Spleen (tissue), 11 donors: Measurements from ENCODE around the gene ZNF775. TPM values are rescaled to one million over a fixed set of nuclear protein-coding genes. Genes with fewer than 3 reads are reported as not detected.

ENCODE experiments used
- DNase-seq: peaks from one replicate; pipeline ENCODE4 v3.0.0-alpha.2; 2020
- H3K27ac ChIP-seq, 8 donors: fragments of 200-600 bp; sonication (generic) in 7 of 8; 1 replicate in 4 of 8; 2 replicates in 4 of 8; pipeline versions ENCODE4 v1.5.0 to v1.8.0; 2016 to 2021; ENCODE audit warnings: inconsistent platforms in 4 of 8, mild to moderate bottlenecking in 4 of 8, moderate library complexity in 1 of 8
- H3K27me3 ChIP-seq, 7 donors: fragments of 200-600 bp; sonication (generic) in 6 of 7; replicated peaks in 1 of 7; 1 replicate in 4 of 7; 2 replicates in 3 of 7; pipeline versions ENCODE4 v1.5.0 to v1.8.0; 2016 to 2021; ENCODE audit warnings: inconsistent platforms in 3 of 7, mild to moderate bottlenecking in 1 of 7
- H3K36me3 ChIP-seq, 6 donors: fragments of 200-600 bp; sonication (generic) in 5 of 6; 1 replicate in 4 of 6; 2 replicates in 2 of 6; pipeline versions ENCODE4 v1.5.0 to v1.8.0; 2016 to 2021; ENCODE audit warnings: inconsistent platforms in 2 of 6
- H3K4me1 ChIP-seq, 6 donors: fragments of 200-600 bp; sonication (generic) in 5 of 6; 1 replicate in 3 of 6; 2 replicates in 3 of 6; pipeline versions ENCODE4 v1.5.0 to v1.8.0; 2016 to 2021; ENCODE audit warnings: inconsistent platforms in 3 of 6
- H3K4me3 ChIP-seq, 8 donors: fragments of 200-600 bp; sonication (generic) in 7 of 8; 1 replicate in 4 of 8; 2 replicates in 4 of 8; pipeline versions ENCODE4 v1.5.0 to v1.8.0; 2016 to 2021; ENCODE audit warnings: inconsistent platforms in 4 of 8, mild to moderate bottlenecking in 4 of 8, moderate library complexity in 2 of 8
- H3K9me3 ChIP-seq, 8 donors: fragments of 200-600 bp; sonication (generic) in 7 of 8; 1 replicate in 4 of 8; 2 replicates in 4 of 8; pipeline versions ENCODE4 v1.5.0 to v1.8.0; 2016 to 2021; ENCODE audit warnings: inconsistent platforms in 4 of 8
- POLR2A ChIP-seq, 3 donors: fragments of 450-650 bp; IDR thresholded peaks; one replicate each; pipeline ENCODE4 v1.5.1; 2017; ENCODE audit warnings: antibody characterized with exemption in 3 of 3, mild to moderate bottlenecking in 1 of 3
- POLR2AphosphoS5 ChIP-seq, 3 donors: sonication (generic); formaldehyde crosslinking; IDR thresholded peaks; one replicate each; pipeline ENCODE4 v1.5.1; 2017; ENCODE audit warnings: antibody characterized with exemption in 3 of 3
- WGBS, 5 donors: extraction: QIAGEN DNeasy Blood & Tissue Kit in 3 of 5; methylation state at CpG; one replicate each; pipeline versions ENCODE4 v1.1.5 to v1.1.7; 2013 to 2018; 5-methylcytosine and 5-hydroxymethylcytosine counted together
- intact Hi-C: fragments of 100-400 bp; cut with DNase I; formaldehyde crosslinking; loops from one replicate; pipeline ENCODE4 v1.15.0; 2023; ENCODE audit warnings: low total_unique reads
- polyA plus RNA-seq, 3 donors: library from polyadenylated mRNA; stranded (reverse); fragments of 200-250 nt; gene quantifications; one replicate each; pipeline ENCODE4 v1.2.1, GENCODE V29; 2013
- total RNA-seq, 7 donors: library from RNA; depleted of rRNA in 3 of 7; stranded (reverse); fragments of >200 nt in 3 of 7; fragmentation: NEBNext Ultra II Directional in 4 of 7; extraction: Animal tissue kit (Norgen Biotek cat#: 25700) in 4 of 7; gene quantifications; one replicate each; pipeline versions ENCODE4 v1.1.0 to v1.2.1, GENCODE V29; 2016 to 2021
- TF ChIP-seq, protein P1 (sequence below), 11 experiments: fragments of 200-600 bp in 7 of 11; fragments of 450-650 bp in 4 of 11; sonication (generic) in 4 of 11; IDR thresholded peaks in 8 of 11; conservative IDR thresholded peaks in 3 of 11; 1 replicate in 7 of 11; 2 replicates in 4 of 11; pipeline versions ENCODE4 v1.4.0 to v1.8.0; 2016 to 2021; ENCODE audit warnings: antibody characterized with exemption in 11 of 11, inconsistent platforms in 4 of 11, mild to moderate bottlenecking in 1 of 11
- donor health status: healthy with polysubstance abuse.
- donor health status: DM: no; HTN: no; CAD: no; lungs with moderate emphysema.
- donor health status: DM: no; HTN: no; CAD: no.
- donor health status: Bipolar disorder and iron deficiency.
- donor health status: healthy.
- donor health status: DM: no; HTN: no; CAD: no.
- donor health status: DM: yes; HTN: yes; CAD: no.

Gene ZNF775
- total and polyA plus RNA-seq, 10 donors = 2.0 to 5.7 (median 4.2) TPM

DNA sequence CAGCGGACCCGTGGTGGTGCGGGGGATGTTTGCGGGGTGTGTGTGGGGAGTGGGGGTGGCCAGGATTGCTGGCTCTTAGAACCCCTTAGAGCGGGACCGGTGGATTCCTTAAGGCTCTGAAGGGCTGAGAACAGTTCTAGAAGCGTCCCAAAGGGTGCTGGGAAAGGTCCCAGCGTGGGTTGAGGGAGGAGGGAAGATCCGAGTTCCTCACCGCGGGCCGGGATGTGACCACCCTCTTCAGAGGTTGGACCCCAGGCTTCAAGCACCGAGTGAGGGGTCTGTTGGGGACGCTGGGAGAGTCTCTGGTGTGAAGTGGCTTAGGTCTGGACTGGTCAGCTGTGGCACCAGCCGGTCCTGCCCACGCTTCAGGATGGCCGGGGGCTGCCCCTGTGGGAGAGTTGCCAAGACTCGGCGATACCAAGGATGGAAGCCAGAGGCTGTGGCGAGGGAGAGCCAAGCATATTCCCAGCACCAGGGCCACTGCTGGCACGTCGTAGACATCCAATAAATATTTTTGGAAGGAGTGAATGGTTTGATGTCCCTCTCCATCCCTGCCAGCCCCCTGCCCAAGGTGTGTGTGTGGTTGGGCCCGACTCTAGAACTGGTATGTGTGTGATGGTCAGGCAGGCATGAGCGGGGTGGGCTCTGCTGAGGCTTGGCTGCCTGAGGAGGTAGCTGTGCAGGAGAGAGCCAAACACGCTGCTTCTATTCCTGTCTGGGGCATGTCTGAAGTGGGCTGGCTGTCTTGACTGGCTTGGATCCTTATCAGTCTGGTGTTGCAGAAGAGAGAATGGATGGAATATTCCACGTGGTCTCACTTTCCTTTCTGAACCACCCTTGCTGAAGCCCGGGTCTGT is 19.2 kb downstream of the ZNF775 start:
- H3K27me3 ChIP-seq = no peaks in the 10 kb centered on the region
- no peak for TF ChIP-seq POLR2A (IDR thresholded peaks at IDR 0.05)
- TF ChIP-seq, protein P1, sequence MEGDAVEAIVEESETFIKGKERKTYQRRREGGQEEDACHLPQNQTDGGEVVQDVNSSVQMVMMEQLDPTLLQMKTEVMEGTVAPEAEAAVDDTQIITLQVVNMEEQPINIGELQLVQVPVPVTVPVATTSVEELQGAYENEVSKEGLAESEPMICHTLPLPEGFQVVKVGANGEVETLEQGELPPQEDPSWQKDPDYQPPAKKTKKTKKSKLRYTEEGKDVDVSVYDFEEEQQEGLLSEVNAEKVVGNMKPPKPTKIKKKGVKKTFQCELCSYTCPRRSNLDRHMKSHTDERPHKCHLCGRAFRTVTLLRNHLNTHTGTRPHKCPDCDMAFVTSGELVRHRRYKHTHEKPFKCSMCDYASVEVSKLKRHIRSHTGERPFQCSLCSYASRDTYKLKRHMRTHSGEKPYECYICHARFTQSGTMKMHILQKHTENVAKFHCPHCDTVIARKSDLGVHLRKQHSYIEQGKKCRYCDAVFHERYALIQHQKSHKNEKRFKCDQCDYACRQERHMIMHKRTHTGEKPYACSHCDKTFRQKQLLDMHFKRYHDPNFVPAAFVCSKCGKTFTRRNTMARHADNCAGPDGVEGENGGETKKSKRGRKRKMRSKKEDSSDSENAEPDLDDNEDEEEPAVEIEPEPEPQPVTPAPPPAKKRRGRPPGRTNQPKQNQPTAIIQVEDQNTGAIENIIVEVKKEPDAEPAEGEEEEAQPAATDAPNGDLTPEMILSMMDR (IDR thresholded peaks at IDR 0.05 in 8 of 11, conservative IDR thresholded peaks at IDR 0.05 in 3 of 11) = no peak
- TF ChIP-seq POLR2AphosphoS5 (IDR thresholded peaks at IDR 0.05) = no peak
- intact Hi-C loops = no loop called here
- H3K36me3 ChIP-seq = peaks cover 0 to 43% (median 20%) of the 10 kb centered on the region in 6 donors
- H3K27ac ChIP-seq = no peak overlapping the region
- H3K4me1 ChIP-seq = peaks cover 0 to 15% (median 6%) of the 10 kb centered on the region in 6 donors
- no peaks in the 10 kb centered on the region for H3K9me3 ChIP-seq
- no peak overlapping the region for H3K4me3 ChIP-seq
- 91 to 96% (median 94%) methylated on average over 26 to 27 of the region's 27 CpGs for WGBS, 5 donors
- no peak for DNase-seq

GRCh38 chr7:150398965-150399320 is 19.8 kb downstream of the ZNF775 start:
- TF ChIP-seq POLR2AphosphoS5 (IDR thresholded peaks at IDR 0.05) (no peak), POLR2A (IDR thresholded peaks at IDR 0.05) (no peak)
- TF ChIP-seq, protein P1 (IDR thresholded peaks at IDR 0.05 in 8 of 11, conservative IDR thresholded peaks at IDR 0.05 in 3 of 11) = no peak
- no peak for DNase-seq
- Histone ChIP-seq H3K27me3 (no peaks in the 10 kb centered on the region), H3K36me3 (peaks cover 0 to 43% (median 20%) of the 10 kb centered on the region in 6 donors), H3K4me1 (peaks cover 2 to 21% (median 11%) of the 10 kb centered on the region in 6 donors), H3K9me3 (no peaks in the 10 kb centered on the region), H3K27ac (no peak overlapping the region), H3K4me3 (no peak overlapping the region)
- intact Hi-C loops = no loop called here
- WGBS, 5 donors = 73 to 97% (median 88%) methylated on average over 2 of the region's 2 CpGs

DNA sequence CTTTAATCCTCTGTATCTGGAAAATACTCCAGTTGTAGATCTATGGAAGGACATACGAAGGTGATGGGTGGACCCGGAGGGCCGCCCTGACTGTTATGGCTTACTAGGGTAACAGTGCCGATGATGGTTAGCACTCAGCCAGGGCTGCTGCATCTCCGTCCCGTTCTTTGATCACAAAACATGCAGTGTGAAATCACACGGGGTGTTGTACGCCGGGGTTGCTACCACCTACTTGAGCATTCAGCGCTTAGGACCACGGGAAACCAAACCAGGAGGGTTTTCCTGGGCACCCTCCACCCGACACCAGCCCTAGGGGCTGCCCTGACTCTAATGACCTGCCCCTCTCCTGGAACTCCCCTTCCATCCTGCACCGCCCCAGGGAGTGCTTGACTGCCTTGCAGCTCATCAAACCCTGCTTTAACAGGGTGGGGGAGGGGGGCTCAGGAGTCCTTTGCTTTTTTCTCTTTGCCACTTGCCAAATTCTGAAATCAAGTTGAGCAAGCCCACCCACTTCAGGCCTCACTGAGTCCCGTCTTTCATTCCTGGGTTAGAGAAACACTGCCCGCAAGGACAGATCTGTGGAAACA is 20.4 kb downstream of the ZNF775 start:
- peaks cover 0 to 43% (median 20%) of the 10 kb centered on the region in 6 donors for H3K36me3 ChIP-seq
- H3K4me3 ChIP-seq = no peak overlapping the region
- H3K27ac ChIP-seq = no peak overlapping the region
- peaks cover 7 to 26% (median 16%) of the 10 kb centered on the region in 6 donors for H3K4me1 ChIP-seq
- intact Hi-C loops = no loop called here
- DNase-seq = no peak
- TF ChIP-seq, protein P1 (IDR thresholded peaks at IDR 0.05 in 8 of 11, conservative IDR thresholded peaks at IDR 0.05 in 3 of 11) = no peak
- TF ChIP-seq POLR2A (IDR thresholded peaks at IDR 0.05) (no peak), POLR2AphosphoS5 (IDR thresholded peaks at IDR 0.05) (no peak)
- H3K27me3 ChIP-seq = no peaks in the 10 kb centered on the region
- H3K9me3 ChIP-seq = no peaks in the 10 kb centered on the region
- WGBS, 5 donors = 83 to 89% (median 87%) methylated on average over 15 of the region's 15 CpGs
